ENCODE data around the gene OLFM3. TPM values are rescaled to one million over a fixed set of nuclear protein-coding genes. Genes with fewer than 3 reads are reported as not detected.
A peak's percentile ranks its signal among the peaks of the same experiment; 100 is the strongest.

Gene OLFM3
- total RNA-seq, 1 donor from 2014 or later: 0.23 TPM

GRCh38 chr1:102002057-102002456 is 5.3 kb upstream of the OLFM3 start:
- Mint-ChIP-seq H3K27ac (ENCODE audit: unreplicated experiment) (no peak overlapping the region), H3K27me3 (ENCODE audit: low read depth) (peaks cover 44% of the 10 kb centered on the region), H3K36me3 (ENCODE audit: low read depth) (no peaks in the 10 kb centered on the region), H3K9me3 (peaks cover 2% of the 10 kb centered on the region), H3K4me3 (no peak overlapping the region), H3K4me1 (peaks cover under 1% of the 10 kb centered on the region)
- TF ChIP-seq CTCF (conservative IDR thresholded peaks at IDR 0.05): no peak
- no peak for DNase-seq (ENCODE audit: low read depth, low spot score)

- no peaks in the 10 kb centered on the region for H3K36me3 Mint-ChIP-seq (ENCODE audit: low read depth)
- H3K27ac Mint-ChIP-seq (ENCODE audit: unreplicated experiment): no peak overlapping the region
- DNase-seq (ENCODE audit: low read depth, low spot score): no peak
- TF ChIP-seq CTCF (conservative IDR thresholded peaks at IDR 0.05): no peak
- H3K9me3 Mint-ChIP-seq: no peaks in the 10 kb centered on the region
- H3K27me3 Mint-ChIP-seq (ENCODE audit: low read depth): peaks cover 61% of the 10 kb centered on the region
- H3K4me1 Mint-ChIP-seq: peaks cover 14% of the 10 kb centered on the region
- peak overlapping the region; percentile 87 for H3K4me3 Mint-ChIP-seq
Observed at GRCh38 chr1:101995984-101996745, 561 bp downstream of the OLFM3 start.

- peaks cover 42% of the 10 kb centered on the region for H3K27me3 Mint-ChIP-seq (ENCODE audit: low read depth)
- H3K36me3 Mint-ChIP-seq (ENCODE audit: low read depth): no peaks in the 10 kb centered on the region
- TF ChIP-seq CTCF (conservative IDR thresholded peaks at IDR 0.05): peak; percentile 41
- DNase-seq (ENCODE audit: low read depth, low spot score): no peak
- H3K9me3 Mint-ChIP-seq: no peaks in the 10 kb centered on the region
- no peak overlapping the region for H3K27ac Mint-ChIP-seq (ENCODE audit: unreplicated experiment)
- no peak overlapping the region for H3K4me3 Mint-ChIP-seq
- peaks cover 14% of the 10 kb centered on the region for H3K4me1 Mint-ChIP-seq
Observed at GRCh38 chr1:101993710-101994109, 3.0 kb downstream of the OLFM3 start.

- no peak for DNase-seq (ENCODE audit: low read depth, low spot score)
- Mint-ChIP-seq H3K9me3 (no peaks in the 10 kb centered on the region), H3K27ac (ENCODE audit: unreplicated experiment) (no peak overlapping the region), H3K4me3 (no peak overlapping the region), H3K4me1 (peaks cover 14% of the 10 kb centered on the region), H3K27me3 (ENCODE audit: low read depth) (peaks cover 39% of the 10 kb centered on the region), H3K36me3 (ENCODE audit: low read depth) (no peaks in the 10 kb centered on the region)
- TF ChIP-seq CTCF (conservative IDR thresholded peaks at IDR 0.05): no peak
Observed at GRCh38 chr1:101992821-101993575, 3.7 kb downstream of the OLFM3 start.

- no peak for DNase-seq (ENCODE audit: low read depth, low spot score)
- no peaks in the 10 kb centered on the region for H3K36me3 Mint-ChIP-seq (ENCODE audit: low read depth)
- H3K27me3 Mint-ChIP-seq (ENCODE audit: low read depth): no peaks in the 10 kb centered on the region
- H3K9me3 Mint-ChIP-seq: no peaks in the 10 kb centered on the region
- no peak overlapping the region for H3K27ac Mint-ChIP-seq (ENCODE audit: unreplicated experiment)
- H3K4me1 Mint-ChIP-seq: peaks cover 5% of the 10 kb centered on the region
- H3K4me3 Mint-ChIP-seq: no peak overlapping the region
- TF ChIP-seq CTCF (conservative IDR thresholded peaks at IDR 0.05): no peak
Observed at GRCh38 chr1:101980974-101981373, 15.8 kb downstream of the OLFM3 start.
